WTC11 (cell line): Measurements from ENCODE around the gene ITM2C.

Experiments used
- ATF1 ChIP-seq: sonication (generic); formaldehyde crosslinking; IDR thresholded peaks from 2 replicates; pipeline ENCODE4 v1.8.1; 2023; ENCODE audit warnings: mild to moderate bottlenecking, moderate library complexity, missing genetic modification reagents
- CREM ChIP-seq: sonication (generic); formaldehyde crosslinking; IDR thresholded peaks from 2 replicates; pipeline ENCODE4 v1.8.1; 2022; ENCODE audit warnings: mild to moderate bottlenecking, missing genetic modification reagents, moderate library complexity
- GRHL2 ChIP-seq: fragments of 250-450 bp; sonication (Bioruptor Pico); IDR thresholded peaks from 2 replicates; pipeline ENCODE4 v1.8.0; 2022; ENCODE audit warnings: mild to moderate bottlenecking, moderate library complexity; ENCODE audit not compliant: insufficient replicate concordance, severe bottlenecking
- JUN ChIP-seq: sonication (generic); formaldehyde crosslinking; IDR thresholded peaks from 2 replicates; pipeline ENCODE4 v1.8.0; 2023; ENCODE audit warnings: mild to moderate bottlenecking, missing genetic modification reagents
- KAT7 ChIP-seq: sonication (generic); formaldehyde crosslinking; IDR thresholded peaks from 2 replicates; pipeline ENCODE4 v1.8.1; 2023; ENCODE audit warnings: missing genetic modification reagents, mild to moderate bottlenecking, borderline replicate concordance
- SMAD3 ChIP-seq: sonication (generic); formaldehyde crosslinking; IDR thresholded peaks from 2 replicates; pipeline ENCODE4 v1.8.0; 2022; ENCODE audit warnings: missing genetic modification reagents, mild to moderate bottlenecking, borderline replicate concordance
- ZNF232 ChIP-seq: sonication (generic); formaldehyde crosslinking; IDR thresholded peaks from 2 replicates; pipeline ENCODE4 v1.8.0; 2022; ENCODE audit warnings: mild to moderate bottlenecking, missing genetic modification reagents
- TF ChIP-seq, protein P1 (sequence below): fragments of 200-600 bp; IDR thresholded peaks from 2 replicates; pipeline ENCODE4 v1.8.0; 2022; ENCODE audit warnings: antibody characterized with exemption
- TF ChIP-seq, protein P2 (sequence below): sonication (generic); formaldehyde crosslinking; IDR thresholded peaks from 2 replicates; pipeline ENCODE4 v1.8.0; 2023; ENCODE audit warnings: missing genetic modification reagents
- TF ChIP-seq, protein P3 (sequence below): sonication (generic); formaldehyde crosslinking; IDR thresholded peaks from 2 replicates; pipeline ENCODE4 v1.8.1; 2022; ENCODE audit warnings: mild to moderate bottlenecking, missing genetic modification reagents, moderate library complexity, borderline replicate concordance
- TF ChIP-seq, protein P4 (sequence below): sonication (generic); formaldehyde crosslinking; IDR thresholded peaks from 2 replicates; pipeline ENCODE4 v1.8.1; 2023; ENCODE audit warnings: mild to moderate bottlenecking, moderate library complexity, missing genetic modification reagents
- TF ChIP-seq, protein P5 (sequence below): sonication (generic); formaldehyde crosslinking; IDR thresholded peaks from 2 replicates; pipeline ENCODE4 v1.8.0; 2023; ENCODE audit warnings: missing genetic modification reagents, mild to moderate bottlenecking, borderline replicate concordance
- TF ChIP-seq, protein P6 (sequence below): sonication (generic); formaldehyde crosslinking; IDR thresholded peaks from 2 replicates; pipeline ENCODE4 v1.8.1; 2023; ENCODE audit warnings: mild to moderate bottlenecking, missing genetic modification reagents, moderate library complexity
- TF ChIP-seq, protein P7 (sequence below): sonication (generic); formaldehyde crosslinking; IDR thresholded peaks from 2 replicates; pipeline ENCODE4 v1.8.0; 2022; ENCODE audit warnings: mild to moderate bottlenecking, missing genetic modification reagents

DNA sequence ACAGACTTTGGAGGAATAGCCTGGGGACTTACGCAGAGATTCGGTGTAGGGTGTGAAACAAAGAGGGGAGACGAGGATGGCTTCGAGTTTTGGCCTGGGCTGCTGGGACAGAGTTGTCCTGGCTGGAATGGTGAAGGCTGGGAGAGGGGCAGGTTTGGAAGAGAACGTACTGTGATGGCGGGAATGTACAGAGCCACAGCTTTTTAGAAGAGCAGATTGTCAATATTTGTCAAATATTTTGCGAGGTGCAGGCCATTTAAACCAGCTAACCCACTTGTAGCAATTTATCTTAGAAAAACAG, 14.4 kb upstream of the ITM2C start:
- TF ChIP-seq, protein P1, sequence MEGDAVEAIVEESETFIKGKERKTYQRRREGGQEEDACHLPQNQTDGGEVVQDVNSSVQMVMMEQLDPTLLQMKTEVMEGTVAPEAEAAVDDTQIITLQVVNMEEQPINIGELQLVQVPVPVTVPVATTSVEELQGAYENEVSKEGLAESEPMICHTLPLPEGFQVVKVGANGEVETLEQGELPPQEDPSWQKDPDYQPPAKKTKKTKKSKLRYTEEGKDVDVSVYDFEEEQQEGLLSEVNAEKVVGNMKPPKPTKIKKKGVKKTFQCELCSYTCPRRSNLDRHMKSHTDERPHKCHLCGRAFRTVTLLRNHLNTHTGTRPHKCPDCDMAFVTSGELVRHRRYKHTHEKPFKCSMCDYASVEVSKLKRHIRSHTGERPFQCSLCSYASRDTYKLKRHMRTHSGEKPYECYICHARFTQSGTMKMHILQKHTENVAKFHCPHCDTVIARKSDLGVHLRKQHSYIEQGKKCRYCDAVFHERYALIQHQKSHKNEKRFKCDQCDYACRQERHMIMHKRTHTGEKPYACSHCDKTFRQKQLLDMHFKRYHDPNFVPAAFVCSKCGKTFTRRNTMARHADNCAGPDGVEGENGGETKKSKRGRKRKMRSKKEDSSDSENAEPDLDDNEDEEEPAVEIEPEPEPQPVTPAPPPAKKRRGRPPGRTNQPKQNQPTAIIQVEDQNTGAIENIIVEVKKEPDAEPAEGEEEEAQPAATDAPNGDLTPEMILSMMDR, result no peak
- TF ChIP-seq, protein P2, sequence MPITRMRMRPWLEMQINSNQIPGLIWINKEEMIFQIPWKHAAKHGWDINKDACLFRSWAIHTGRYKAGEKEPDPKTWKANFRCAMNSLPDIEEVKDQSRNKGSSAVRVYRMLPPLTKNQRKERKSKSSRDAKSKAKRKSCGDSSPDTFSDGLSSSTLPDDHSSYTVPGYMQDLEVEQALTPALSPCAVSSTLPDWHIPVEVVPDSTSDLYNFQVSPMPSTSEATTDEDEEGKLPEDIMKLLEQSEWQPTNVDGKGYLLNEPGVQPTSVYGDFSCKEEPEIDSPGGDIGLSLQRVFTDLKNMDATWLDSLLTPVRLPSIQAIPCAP (CRISPR knock-in tag), result no peak
- TF ChIP-seq, protein P3, sequence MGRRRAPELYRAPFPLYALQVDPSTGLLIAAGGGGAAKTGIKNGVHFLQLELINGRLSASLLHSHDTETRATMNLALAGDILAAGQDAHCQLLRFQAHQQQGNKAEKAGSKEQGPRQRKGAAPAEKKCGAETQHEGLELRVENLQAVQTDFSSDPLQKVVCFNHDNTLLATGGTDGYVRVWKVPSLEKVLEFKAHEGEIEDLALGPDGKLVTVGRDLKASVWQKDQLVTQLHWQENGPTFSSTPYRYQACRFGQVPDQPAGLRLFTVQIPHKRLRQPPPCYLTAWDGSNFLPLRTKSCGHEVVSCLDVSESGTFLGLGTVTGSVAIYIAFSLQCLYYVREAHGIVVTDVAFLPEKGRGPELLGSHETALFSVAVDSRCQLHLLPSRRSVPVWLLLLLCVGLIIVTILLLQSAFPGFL (CRISPR knock-in tag), result no peak
- TF ChIP-seq, protein P4, sequence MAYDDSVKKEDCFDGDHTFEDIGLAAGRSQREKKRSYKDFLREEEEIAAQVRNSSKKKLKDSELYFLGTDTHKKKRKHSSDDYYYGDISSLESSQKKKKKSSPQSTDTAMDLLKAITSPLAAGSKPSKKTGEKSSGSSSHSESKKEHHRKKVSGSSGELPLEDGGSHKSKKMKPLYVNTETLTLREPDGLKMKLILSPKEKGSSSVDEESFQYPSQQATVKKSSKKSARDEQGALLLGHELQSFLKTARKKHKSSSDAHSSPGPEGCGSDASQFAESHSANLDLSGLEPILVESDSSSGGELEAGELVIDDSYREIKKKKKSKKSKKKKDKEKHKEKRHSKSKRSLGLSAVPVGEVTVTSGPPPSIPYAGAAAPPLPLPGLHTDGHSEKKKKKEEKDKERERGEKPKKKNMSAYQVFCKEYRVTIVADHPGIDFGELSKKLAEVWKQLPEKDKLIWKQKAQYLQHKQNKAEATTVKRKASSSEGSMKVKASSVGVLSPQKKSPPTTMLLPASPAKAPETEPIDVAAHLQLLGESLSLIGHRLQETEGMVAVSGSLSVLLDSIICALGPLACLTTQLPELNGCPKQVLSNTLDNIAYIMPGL, result no peak
- TF ChIP-seq, protein P5, sequence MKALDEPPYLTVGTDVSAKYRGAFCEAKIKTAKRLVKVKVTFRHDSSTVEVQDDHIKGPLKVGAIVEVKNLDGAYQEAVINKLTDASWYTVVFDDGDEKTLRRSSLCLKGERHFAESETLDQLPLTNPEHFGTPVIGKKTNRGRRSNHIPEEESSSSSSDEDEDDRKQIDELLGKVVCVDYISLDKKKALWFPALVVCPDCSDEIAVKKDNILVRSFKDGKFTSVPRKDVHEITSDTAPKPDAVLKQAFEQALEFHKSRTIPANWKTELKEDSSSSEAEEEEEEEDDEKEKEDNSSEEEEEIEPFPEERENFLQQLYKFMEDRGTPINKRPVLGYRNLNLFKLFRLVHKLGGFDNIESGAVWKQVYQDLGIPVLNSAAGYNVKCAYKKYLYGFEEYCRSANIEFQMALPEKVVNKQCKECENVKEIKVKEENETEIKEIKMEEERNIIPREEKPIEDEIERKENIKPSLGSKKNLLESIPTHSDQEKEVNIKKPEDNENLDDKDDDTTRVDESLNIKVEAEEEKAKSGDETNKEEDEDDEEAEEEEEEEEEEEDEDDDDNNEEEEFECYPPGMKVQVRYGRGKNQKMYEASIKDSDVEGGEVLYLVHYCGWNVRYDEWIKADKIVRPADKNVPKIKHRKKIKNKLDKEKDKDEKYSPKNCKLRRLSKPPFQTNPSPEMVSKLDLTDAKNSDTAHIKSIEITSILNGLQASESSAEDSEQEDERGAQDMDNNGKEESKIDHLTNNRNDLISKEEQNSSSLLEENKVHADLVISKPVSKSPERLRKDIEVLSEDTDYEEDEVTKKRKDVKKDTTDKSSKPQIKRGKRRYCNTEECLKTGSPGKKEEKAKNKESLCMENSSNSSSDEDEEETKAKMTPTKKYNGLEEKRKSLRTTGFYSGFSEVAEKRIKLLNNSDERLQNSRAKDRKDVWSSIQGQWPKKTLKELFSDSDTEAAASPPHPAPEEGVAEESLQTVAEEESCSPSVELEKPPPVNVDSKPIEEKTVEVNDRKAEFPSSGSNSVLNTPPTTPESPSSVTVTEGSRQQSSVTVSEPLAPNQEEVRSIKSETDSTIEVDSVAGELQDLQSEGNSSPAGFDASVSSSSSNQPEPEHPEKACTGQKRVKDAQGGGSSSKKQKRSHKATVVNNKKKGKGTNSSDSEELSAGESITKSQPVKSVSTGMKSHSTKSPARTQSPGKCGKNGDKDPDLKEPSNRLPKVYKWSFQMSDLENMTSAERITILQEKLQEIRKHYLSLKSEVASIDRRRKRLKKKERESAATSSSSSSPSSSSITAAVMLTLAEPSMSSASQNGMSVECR (CRISPR knock-in tag), result no peak
- TF ChIP-seq ZNF232, result no peak
- TF ChIP-seq, protein P6, sequence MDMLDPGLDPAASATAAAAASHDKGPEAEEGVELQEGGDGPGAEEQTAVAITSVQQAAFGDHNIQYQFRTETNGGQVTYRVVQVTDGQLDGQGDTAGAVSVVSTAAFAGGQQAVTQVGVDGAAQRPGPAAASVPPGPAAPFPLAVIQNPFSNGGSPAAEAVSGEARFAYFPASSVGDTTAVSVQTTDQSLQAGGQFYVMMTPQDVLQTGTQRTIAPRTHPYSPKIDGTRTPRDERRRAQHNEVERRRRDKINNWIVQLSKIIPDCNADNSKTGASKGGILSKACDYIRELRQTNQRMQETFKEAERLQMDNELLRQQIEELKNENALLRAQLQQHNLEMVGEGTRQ (CRISPR knock-in tag), result no peak
- no peak for TF ChIP-seq JUN
- no peak for TF ChIP-seq SMAD3 (CRISPR knock-in tag)
- TF ChIP-seq, protein P7, sequence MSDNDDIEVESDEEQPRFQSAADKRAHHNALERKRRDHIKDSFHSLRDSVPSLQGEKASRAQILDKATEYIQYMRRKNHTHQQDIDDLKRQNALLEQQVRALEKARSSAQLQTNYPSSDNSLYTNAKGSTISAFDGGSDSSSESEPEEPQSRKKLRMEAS (CRISPR knock-in tag), result no peak; the same call in 1 of the 2 replicates
- TF ChIP-seq CREM (CRISPR knock-in tag), result no peak
- TF ChIP-seq ATF1, result no peak
- TF ChIP-seq GRHL2 (CRISPR knock-in tag), result no peak
- TF ChIP-seq KAT7, result no peak
